CD4-positive, alpha-beta T cell treated with Interleukin-6 for 4 hours (primary cell): ENCODE measurements around the gene GRAMD1A.
A peak's percentile ranks its signal among the peaks of the same experiment; 100 is the strongest.
"Not testable (repeated sequence)": the region's sequence is repeated elsewhere in the genome, so short reads cannot be mapped to it uniquely, and the experiment has no call there.

Experiments used
- DNase-seq: peaks from one replicate; pipeline ENCODE4 v3.0.0-alpha.2; 2020; ENCODE audit warnings: mixed read lengths

Gene GRAMD1A

DNA sequence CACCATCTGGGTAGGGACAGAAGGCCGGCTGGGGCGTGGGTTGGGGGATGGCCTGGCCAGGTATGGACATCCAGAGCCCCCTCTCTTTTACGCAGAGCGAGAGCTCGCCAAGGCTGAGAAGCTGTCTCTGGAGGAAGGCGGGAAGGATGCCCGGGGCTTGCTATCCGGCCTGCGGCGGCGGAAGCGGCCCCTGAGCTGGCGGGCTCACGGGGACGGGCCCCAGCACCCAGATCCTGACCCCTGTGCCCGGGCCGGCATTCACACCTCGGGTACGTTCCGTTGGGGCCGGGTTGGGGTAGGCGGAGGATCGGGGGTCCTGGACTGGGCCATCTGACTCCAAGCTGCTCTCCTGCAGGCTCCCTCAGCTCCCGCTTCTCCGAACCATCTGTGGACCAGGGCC, 21.5 kb downstream of the GRAMD1A start:
- DNase-seq, result no peak

DNA sequence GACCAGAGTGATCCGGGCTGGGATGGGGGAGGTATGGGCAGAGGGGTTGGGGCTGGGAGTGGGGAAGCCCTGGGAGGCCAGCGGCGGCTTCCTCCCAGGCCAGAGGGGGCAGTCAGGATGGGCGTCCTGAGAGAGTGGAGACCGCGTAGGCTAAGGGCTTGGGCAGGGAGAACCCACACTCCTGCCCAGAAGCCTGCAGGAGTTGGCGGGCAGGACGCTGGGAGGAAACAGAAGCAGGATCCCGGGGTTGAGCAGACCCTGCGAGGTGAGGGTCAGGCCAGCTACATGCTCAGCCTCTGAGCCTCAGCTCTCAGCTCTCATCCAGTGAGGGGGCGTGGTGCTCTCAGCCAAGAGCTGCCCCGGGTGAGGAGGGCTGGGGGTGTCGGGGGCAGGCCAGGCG, 22.3 kb downstream of the GRAMD1A start:
- DNase-seq, result no peak

DNA sequence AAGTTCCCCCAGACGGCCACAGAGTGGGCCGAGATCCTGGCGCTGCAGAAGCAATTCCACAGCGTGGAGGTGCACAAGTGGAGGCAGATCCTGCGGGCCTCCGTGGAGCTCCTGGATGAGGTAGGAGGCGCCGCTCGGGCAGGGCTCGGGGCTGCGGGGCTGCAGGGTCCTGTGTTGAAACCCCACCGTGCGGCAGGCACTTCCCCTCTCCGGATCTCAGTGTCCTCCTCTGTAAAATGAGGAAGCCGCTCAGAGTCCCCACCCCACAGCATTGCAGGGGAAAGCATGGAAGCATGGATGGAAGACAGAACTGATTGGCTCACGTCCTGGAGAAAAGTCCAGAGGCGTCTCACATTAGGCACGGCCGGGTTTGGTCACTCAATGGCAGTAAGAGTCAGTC, 23.3 kb downstream of the GRAMD1A start:
- no peak for DNase-seq

DNA sequence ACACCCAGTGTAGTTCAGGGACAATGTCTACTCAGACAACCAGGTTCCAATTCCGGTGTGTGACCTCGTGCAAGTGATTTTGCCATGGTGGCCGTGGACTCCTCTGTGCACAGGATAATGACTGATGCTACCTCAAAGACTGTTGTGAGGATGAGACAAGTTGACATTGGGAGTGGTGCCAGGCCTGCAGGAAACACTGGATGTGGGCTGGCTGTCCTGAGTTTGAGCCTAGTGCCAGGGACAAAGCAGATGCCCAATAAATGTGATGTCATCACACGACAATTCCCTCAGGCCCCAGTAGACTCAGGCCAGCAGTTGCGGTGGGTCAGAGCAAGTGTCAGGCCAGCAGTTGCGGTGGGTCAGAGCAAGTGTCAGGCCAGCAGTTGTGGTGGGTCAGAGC, 24.0 kb downstream of the GRAMD1A start:
- no peak for DNase-seq

DNA sequence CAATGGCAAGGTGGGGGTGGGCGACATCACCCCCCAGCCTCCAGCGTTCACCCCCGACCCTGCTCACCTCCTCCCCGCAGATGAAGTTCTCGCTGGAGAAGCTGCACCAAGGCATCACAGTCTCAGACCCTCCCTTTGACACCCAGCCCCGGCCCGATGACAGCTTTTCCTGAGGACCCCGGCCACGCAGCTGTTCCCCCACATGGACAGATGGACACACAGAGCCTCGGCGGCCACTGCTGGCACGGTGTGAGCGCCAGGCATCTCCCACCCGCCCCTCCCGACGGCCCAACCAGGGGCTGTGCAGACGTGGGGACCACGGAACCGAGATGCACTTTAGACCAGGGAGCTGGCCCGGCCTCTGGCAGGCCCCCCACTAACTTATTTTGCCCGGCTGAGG, 25.8 kb downstream of the GRAMD1A start:
- no peak for DNase-seq

DNA sequence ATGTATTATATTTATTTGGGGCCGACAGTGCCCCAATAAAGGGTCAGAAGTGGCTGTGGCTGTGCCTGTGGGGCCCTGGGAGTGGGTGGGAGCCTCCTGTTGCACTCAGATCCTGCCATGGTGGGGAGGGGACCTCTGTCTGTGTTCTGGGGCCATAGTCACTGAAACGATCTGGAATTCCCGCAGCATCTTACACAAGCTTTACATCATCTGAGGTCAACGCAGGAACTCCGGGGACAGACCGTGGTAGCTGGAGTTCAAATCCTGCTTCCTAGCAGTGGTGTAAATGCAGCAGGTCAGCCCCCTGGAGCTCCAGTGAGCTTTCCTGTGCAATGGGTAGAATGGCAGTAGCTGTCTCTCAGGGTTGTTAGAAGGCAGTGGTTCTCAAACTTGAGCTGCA, 26.3 kb downstream of the GRAMD1A start:
- no peak for DNase-seq

DNA sequence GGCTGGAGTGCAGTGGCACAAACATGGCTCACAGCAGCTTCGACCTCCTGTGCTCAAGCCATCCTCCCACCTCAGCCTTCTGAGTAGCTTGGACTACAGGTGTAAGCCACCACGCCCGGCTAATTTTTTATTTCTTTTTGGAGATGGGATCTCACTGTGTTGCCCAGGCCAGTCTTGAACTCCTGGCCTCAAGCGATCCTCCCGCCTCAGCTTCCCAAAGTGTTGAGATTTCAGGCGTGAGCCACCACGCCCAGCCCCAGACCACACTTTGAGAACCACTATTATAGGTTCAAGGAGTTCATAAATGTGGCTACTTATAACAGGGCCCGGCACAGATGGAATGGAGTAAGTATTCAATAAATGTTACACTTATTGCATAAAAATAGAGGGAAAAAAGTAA, 26.9 kb downstream of the GRAMD1A start:
- DNase-seq, result no peak

DNA sequence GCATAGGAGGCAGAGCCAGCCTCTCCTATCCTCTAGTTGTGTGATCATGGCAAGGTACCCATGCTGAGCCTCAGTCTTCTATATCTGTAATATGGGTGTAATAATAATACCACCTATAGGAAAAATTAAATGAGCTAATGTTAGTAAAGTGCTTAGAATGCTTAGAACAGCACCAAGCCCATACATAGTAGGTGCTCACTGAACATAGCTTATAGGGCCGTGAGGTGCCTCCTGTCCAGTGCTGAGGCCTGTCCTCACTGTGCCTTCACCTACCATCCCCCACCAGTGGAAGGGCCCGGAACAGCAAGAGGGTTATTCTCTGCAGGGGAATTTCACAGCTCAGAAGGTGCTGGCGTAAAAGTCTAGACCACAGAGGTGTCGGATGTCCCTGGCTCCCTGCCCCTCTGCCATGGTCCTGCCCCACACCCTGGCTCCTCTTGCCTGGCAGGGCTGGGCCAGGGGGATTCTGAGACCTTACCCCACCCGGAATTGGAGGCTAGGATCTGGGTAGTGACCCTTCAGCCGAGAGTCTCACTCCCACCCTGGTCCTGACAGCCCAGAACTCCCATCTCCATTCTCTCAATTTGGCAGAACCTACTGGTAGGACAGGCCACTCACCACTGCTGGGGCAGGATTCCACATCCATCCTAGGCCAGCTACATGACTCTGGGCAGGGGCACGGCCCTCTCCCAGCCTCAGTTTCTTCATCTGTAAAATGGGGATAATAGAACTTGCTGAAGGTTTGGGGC, 27.9 kb downstream of the GRAMD1A start:
- no peak for DNase-seq

DNA sequence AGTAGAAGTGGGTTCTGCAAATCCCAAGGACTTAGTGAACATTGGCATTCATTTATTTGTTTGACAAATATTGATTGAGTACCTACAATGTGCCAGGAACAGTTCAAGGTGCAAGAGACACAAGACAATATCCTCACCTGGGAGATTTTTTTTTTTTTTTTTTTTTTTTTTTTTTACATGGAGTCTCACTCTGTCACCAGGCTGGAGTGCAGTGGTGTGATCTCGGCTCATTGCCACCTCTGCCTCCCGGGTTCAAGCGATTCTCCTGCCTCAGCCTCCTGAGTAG, 28.4 kb downstream of the GRAMD1A start:
- not testable (repeated sequence) for DNase-seq

DNA sequence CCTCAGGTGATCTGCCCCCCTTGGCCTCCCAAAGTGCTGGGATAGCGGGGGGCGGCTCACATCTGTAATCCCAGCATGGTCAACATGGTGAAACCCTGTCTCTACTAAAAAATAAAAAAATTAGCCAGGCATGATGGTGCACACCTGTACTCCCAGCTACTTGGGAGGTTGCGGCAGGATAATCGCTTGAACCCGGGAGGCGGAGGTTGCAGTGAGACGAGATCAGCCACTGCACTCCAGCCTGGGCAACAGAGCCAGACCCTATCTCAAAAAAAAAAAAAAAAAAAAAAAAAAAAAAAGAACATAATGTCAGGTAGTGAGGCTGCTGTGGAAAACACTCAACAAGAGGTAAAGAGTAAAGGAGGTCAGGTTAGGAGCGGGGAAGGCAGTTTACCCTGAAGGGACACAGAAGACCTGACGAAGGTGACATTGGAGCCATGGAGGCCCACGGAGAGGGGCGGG, 29.2 kb downstream of the GRAMD1A start:
- DNase-seq, result not testable (repeated sequence)

DNA sequence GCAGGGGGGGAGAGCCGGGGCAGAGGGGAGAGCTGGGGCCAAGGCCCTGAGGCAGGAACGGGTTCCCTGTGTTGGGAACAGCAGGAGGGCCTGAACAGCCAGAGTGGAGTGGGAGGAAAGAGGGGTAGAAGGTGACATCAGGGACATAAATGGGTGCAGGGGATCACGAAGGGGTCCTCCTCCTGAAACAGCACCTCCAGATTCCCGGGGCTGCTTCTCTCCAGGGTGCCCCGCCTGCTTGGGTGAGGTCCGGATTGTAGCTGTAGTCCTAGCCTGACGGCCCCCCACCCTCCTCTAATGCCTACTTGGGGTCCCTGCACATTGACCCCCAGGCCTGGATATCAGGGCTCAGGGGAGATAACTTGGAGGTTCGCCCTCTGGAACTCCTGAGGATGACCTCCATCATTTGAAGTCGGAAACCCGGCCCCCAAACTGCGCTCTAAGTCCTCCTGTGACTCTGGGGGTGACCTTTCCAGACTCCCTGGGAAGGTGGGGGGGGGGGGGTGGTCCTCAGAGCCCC, 29.7 kb downstream of the GRAMD1A start:
- no peak for DNase-seq

DNA sequence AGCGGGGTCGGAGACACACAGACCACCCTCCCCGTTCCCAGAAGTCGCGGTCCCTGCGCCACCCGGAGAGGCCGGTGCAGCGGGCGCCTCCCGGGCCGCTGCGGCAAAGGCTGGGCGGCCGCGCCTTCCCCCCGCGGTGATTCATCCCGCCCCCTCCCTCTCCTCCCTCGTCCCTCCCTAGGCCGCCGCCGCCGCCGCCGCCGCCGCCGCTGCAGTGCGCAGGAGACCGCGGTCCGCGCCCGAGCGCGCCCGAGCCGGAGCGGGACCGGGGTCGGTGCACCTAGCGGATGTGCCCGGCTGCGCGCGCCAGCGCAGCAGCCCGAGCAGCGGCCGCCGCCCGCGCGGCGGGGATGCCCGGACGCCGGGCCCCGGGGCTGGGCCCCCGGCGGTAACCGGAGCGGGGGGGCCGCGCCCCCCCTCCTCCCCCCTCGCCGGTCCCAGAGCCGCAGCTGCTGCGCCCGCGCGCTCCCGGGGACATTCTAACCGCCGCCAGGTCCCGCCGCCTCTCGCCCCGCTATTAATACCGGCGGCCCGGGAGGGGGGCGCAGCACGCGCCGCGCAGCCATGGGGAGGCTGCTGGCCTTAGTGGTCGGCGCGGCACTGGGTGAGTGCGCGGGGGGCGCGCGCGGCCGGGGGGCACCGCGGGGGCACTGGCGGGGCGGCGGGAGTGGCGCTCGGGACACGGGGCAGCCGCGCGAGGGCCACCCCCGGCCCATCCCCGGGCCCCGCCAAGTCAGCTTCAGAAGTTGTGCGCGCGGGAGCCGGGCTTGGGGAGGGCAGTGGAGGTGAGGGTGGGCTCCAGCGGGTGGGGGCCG, 30.3 kb downstream of the GRAMD1A start, which contains the start of gene SCN1B:
TSS of gene SCN1B (plus strand) at position 214 of the 815 bp plus-strand sequence. CDS start at position 565, 351 bp downstream.
- peak; percentile 78 for DNase-seq

DNA sequence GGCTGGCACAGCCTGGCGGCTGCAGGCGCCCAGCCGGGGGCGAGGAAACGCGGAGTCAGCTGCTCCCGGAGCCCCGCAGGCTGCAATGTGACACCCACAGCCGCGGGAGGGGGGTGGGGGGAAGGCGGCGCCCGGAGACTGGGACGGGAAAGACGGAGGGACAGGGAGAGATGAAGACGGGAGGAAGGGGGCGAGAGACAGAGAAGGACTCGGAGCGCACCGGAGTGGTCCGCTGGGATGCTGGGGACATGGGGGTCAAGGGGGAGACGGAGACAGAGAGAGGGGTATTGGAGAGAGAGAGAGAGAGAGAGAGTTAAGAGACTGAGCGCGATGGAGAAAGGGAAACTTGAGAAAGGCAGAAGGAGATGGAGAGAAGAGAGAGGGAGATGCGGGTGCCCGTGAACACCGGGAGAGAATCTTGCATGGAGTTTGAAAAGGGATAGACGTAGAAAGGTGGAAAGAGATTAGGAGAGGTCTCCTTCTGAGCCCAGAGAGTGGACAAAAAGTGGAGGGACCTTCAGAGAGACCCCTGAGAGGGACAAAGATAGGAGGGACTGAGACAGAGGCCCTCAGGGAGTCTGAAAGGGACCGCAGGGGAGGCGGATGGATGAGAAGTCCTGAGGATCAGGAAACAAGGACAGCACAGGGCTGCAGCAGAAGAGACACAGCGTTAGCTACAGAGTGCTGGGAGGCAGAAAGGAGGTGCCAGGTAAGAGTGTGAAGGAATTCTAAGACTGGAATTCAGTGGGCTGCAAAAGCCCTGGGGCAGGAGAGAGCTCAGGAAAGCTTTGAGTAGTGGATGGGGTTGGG, 31.2 kb downstream of the GRAMD1A start:
- DNase-seq, result no peak

DNA sequence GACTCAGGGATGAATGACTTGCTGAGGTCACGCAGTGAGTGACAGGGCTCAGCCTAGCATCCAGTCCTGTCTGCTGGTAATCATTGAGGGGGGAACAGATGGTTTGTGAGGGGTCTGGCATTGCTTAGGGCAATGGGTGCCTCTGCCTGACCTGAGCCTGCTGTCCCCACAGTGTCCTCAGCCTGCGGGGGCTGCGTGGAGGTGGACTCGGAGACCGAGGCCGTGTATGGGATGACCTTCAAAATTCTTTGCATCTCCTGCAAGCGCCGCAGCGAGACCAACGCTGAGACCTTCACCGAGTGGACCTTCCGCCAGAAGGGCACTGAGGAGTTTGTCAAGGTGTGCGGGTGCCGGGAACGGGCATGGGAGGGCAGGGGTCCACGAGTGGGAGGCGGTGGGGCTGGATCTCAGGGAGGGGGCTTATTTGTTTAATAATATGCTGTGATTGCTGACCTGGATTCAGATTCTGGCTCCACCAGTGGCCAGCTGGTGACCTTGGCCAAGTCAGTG, 32.3 kb downstream of the GRAMD1A start:
- no peak for DNase-seq

DNA sequence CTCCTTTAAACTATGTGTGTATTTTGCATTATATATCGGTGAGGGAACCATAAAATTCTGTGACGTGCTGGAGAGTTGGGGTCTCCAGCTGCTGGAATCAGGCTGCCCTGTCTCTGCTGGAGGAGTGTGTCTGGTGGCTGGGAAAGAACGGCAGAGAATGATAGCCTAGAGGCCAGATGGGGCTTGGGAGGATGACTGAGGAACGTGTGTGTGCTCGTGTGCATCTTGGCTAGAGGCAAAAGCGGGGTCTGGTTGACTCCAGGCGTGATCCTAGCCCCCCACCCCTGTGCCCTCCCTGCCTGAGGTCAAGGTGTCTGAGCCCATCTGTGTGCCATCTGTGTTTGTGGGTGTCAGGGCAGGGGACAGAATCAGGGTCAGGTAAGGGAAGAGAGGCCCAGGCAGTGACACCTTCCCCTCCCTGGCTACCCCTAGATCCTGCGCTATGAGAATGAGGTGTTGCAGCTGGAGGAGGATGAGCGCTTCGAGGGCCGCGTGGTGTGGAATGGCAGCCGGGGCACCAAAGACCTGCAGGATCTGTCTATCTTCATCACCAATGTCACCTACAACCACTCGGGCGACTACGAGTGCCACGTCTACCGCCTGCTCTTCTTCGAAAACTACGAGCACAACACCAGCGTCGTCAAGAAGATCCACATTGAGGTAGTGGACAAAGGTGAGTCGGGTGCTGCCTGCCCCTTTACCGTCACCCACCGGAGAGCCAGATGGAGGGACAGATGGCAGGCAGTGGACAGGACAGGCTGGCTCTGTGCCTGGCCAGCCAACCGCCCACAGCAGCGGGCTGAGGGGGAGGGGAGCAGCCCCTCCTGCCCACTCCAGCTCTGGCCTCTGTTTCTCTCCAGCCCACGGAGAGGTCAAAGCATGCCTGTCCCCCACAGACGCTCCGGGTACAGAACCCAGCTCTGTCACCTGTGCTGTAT, 33.2 kb downstream of the GRAMD1A start:
- no peak for DNase-seq

DNA sequence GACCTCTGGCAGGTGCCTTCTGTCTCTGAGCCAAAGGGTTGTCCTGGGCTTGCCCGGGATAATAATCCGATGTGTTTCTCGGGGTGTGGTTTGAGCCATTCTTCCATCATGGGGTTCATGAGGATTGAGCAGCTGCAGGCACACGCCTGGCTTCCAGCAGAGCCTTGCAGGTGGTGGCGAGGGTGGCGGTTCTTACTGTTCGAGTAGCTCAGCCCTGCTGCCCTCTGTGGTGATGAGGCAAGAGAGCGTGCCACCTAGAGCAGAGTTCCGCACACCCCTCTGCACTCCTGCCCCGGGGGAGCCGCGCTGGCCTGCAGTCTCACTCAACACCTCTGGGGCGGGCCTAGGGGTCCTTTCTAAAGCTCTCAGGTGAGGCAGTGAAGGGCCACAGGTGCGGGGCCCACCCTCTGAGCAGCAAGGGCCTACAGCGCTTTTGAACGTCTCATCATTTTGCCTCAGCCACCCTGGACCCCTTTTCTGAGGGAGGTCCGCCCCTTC, 33.9 kb downstream of the GRAMD1A start:
- DNase-seq, result no peak

DNA sequence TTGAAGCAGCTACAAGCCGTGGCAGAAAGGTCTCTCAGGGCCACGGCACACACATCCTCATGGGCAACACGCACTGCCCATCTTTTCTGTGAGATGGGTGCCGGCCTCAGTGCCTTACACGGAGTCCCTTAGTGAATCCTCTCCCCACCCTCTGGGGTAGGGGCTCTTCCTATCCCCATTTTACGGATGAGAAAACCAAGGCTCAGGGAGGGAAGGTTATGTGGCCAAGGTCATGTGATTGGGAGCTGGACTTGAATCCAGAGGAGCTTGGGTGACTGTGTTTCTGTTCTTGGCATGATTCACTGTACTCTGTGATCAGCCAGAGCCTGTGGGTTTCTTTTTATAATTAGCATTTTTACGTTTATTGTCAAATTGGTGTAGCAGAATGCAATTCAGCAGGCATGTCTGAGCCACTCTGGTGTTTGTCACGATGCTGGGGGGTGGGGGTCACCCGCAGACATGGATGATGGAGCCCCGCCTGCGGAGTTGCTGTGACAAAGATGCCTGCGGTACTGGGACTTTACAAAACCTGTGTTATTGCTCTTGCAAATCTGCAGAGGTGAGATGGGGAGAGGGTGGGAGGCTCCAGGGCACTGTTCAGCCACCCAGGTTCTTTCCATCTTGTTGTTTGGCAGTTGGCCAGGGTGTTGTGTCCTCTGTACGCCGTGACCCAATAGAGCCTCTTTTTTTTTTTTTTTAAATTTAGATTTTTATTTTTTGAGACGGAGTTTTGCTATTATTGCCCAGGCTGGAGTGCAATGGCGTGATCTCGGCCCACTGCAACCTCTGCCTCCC, 34.7 kb downstream of the GRAMD1A start:
- no peak for DNase-seq

DNA sequence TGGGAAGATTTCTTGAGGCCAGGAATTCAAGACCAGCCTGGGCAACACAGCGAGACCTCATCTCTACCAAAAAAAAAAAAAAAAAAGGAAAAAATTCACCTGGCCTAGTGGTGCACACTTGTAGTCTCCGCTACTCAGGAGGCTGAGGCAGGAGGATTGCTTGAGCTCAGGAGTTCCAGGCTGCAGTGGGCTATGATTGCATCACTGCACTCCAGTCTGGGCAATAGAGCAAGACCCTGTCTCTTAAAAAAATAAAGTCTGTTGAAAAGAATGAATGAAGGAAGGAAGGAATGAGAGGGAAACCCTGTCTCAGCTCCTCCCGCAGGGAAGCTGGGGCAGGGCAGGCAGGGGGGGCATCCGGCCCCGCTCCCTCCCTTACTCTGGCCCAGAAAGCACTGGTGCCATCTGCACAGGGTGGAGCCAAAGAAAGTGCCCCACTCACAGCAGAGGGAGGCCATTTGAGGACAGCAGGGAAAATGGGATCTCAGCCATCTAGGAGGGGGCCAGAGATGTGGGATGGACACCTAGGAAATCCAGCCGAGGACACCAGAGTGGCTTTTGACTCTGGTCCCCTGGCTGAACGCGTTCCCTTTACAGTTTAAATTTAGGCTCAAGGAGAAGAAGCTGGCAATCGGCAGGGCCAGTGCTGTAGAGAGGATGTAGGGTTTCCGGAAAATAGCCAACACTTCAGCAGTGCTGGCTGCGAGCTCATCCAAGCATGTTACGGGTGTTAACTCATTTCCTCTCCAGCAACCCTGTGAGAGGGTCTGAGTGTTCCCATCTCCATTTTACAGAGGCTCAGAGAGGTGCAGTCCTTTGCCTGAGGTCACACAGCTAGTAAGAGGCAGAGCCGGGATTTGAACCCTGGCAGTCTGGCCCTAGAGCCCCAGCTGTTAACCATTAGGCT, 37.8 kb downstream of the GRAMD1A start:
- DNase-seq, result no peak
